ENCODE results near the gene SLC4A3.

The SLC4A3 gene

DNA sequence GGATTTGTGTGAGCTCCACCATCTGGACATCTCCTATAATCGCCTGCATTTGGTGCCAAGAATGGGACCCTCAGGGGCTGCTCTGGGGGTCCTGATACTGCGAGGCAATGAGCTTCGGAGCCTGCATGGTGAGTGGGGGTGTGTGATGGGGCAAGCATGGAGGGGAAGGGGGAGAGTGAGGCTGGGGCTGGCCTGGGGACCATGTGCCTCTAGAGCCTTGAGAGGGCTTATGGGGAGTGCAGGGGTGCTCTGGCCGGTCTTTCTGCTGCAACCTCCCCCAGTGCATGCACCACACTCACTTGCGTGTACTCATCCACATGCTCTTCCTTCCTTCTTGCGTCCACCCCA lies 21.8 kb upstream of the SLC4A3 start:
- peaks cover 4 to 67% of the 10 kb centered on the region in 2 experiments; a peak in 2 of 3 replicates for H3K36me3 ChIP-seq (ENCODE audit: control insufficient read depth in 2 of 2, insufficient read depth in 1 of 2, low read length in 2 of 2)
- POLR2A ChIA-PET = no interaction called here
- CTCF ChIA-PET = interaction anchor here (0.6 kb wide), 1 partner anchor 1968 kb away, joined by 4 read pairs; no protein-coding TSS in a partner anchor

DNA sequence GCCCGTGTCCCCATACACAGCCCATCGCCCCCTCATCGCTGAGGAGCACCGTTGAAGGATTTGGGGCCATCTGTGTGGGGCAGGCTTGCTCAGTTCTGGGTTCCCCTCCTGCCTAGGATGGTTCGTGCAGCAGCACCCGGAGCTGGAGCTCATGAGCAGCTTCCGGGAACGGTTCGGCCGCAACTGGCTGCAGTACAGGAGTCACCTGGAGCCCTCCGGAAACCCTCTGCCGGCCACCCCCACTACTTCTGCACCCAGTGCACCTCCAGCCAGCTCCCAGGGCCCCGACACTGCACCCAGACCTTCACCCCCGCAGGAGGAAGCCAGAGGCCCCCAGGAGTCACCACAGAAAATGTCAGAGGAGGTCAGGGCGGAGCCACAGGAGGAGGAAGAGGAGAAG lies 19.5 kb upstream of the SLC4A3 start:
- TF ChIP-seq ZFP37 (tag by site-specific recombination; IDR thresholded peaks at IDR 0.05) (no peak), ZNF133 (tag by site-specific recombination; IDR thresholded peaks at IDR 0.05) (no peak), ZNF544 (tag by site-specific recombination; IDR thresholded peaks at IDR 0.05) (no peak), ZBTB21 (tag by site-specific recombination; IDR thresholded peaks at IDR 0.05) (no peak)
- TF ChIP-seq, protein P1, sequence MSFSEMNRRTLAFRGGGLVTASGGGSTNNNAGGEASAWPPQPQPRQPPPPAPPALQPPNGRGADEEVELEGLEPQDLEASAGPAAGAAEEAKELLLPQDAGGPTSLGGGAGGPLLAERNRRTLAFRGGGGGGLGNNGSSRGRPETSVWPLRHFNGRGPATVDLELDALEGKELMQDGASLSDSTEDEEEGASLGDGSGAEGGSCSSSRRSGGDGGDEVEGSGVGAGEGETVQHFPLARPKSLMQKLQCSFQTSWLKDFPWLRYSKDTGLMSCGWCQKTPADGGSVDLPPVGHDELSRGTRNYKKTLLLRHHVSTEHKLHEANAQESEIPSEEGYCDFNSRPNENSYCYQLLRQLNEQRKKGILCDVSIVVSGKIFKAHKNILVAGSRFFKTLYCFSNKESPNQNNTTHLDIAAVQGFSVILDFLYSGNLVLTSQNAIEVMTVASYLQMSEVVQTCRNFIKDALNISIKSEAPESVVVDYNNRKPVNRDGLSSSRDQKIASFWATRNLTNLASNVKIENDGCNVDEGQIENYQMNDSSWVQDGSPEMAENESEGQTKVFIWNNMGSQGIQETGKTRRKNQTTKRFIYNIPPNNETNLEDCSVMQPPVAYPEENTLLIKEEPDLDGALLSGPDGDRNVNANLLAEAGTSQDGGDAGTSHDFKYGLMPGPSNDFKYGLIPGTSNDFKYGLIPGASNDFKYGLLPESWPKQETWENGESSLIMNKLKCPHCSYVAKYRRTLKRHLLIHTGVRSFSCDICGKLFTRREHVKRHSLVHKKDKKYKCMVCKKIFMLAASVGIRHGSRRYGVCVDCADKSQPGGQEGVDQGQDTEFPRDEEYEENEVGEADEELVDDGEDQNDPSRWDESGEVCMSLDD (tag by site-specific recombination; IDR thresholded peaks at IDR 0.05) = no peak
- TF ChIP-seq, protein P2, sequence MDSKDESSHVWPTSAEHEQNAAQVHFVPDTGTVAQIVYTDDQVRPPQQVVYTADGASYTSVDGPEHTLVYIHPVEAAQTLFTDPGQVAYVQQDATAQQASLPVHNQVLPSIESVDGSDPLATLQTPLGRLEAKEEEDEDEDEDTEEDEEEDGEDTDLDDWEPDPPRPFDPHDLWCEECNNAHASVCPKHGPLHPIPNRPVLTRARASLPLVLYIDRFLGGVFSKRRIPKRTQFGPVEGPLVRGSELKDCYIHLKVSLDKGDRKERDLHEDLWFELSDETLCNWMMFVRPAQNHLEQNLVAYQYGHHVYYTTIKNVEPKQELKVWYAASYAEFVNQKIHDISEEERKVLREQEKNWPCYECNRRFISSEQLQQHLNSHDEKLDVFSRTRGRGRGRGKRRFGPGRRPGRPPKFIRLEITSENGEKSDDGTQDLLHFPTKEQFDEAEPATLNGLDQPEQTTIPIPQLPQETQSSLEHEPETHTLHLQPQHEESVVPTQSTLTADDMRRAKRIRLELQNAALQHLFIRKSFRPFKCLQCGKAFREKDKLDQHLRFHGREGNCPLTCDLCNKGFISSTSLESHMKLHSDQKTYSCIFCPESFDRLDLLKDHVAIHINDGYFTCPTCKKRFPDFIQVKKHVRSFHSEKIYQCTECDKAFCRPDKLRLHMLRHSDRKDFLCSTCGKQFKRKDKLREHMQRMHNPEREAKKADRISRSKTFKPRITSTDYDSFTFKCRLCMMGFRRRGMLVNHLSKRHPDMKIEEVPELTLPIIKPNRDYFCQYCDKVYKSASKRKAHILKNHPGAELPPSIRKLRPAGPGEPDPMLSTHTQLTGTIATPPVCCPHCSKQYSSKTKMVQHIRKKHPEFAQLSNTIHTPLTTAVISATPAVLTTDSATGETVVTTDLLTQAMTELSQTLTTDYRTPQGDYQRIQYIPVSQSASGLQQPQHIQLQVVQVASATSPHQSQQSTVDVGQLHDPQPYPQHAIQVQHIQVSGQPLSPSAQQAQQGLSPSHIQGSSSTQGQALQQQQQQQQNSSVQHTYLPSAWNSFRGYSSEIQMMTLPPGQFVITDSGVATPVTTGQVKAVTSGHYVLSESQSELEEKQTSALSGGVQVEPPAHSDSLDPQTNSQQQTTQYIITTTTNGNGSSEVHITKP (tag by site-specific recombination; IDR thresholded peaks at IDR 0.05) = no peak
- Histone ChIP-seq H3K9me3 (ENCODE audit: control insufficient read depth, insufficient read depth, low read depth, low read length) (no peaks in the 10 kb centered on the region), H3K4me3 (ENCODE audit: low read depth, low read length) (no peak overlapping the region), H3K36me3 (ENCODE audit: control insufficient read depth in 2 of 2, insufficient read depth in 1 of 2, low read length in 2 of 2) (peaks cover 4 to 68% of the 10 kb centered on the region in 2 experiments; a peak in 2 of 3 replicates), H3K4me1 (ENCODE audit: control insufficient read depth, insufficient read depth, low read length) (no peaks in the 10 kb centered on the region), H3K27ac (ENCODE audit: extremely low read depth, low read depth, low read length) (no peak overlapping the region)
- ChIA-PET CTCF (interaction anchor here (0.7 to 0.8 kb wide), 2 partner anchors 76 to 99 kb away, joined by 3 read pairs; no protein-coding TSS in a partner anchor), POLR2A (interaction anchor here (1.0 kb wide), 1 partner anchor 10 kb away, joined by 3 read pairs; no protein-coding TSS in a partner anchor)

More for the DNA sequence above, 21.8 kb upstream of the SLC4A3 start:
- Histone ChIP-seq H3K27ac (ENCODE audit: extremely low read depth, low read depth, low read length) (no peak overlapping the region), H3K4me3 (ENCODE audit: low read depth, low read length) (no peak overlapping the region), H3K4me1 (ENCODE audit: control insufficient read depth, insufficient read depth, low read length) (no peaks in the 10 kb centered on the region), H3K9me3 (ENCODE audit: control insufficient read depth, insufficient read depth, low read depth, low read length) (no peaks in the 10 kb centered on the region)
- TF ChIP-seq ZNF792 (tag by site-specific recombination; IDR thresholded peaks at IDR 0.05) (no peak), ZNF248 (tag by site-specific recombination; IDR thresholded peaks at IDR 0.05) (no peak), ZNF311 (tag by site-specific recombination; IDR thresholded peaks at IDR 0.05; ENCODE audit: borderline replicate concordance) (no peak), ZNF302 (tag by site-specific recombination; IDR thresholded peaks at IDR 0.05; ENCODE audit: low read depth) (no peak)

DNA sequence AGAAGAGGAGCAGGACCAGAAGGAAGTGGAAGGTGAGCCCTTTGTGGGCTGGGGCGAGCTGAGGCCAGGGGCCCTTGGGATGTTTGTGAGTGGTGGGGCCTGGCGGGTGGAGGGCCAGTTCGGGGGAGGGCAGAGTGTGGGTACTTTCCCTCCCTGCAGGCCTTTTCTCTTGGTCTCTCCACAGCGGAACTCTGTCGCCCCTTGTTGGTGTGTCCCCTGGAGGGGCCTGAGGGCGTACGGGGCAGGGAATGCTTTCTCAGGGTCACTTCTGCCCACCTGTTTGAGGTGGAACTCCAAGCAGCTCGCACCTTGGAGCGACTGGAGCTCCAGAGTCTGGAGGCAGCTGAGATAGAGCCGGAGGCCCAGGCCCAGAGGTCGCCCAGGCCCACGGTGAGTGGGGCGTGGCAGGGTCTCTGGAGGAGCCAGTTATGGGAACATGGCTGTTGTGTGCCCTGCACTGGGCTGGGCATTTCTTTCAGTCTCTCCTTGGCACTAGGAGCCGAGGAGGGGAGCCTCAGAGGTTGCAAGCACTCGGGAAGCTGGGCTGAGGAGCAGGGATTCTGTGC lies 18.9 kb upstream of the SLC4A3 start:
- no peaks in the 10 kb centered on the region for H3K4me1 ChIP-seq (ENCODE audit: control insufficient read depth, insufficient read depth, low read length)
- POLR2A ChIA-PET = no interaction called here
- H3K27ac ChIP-seq (ENCODE audit: extremely low read depth, low read depth, low read length) = no peak overlapping the region
- peaks cover 4 to 68% of the 10 kb centered on the region in 2 experiments; a peak in 2 of 3 replicates for H3K36me3 ChIP-seq (ENCODE audit: control insufficient read depth in 2 of 2, insufficient read depth in 1 of 2, low read length in 2 of 2)
- no peaks in the 10 kb centered on the region for H3K9me3 ChIP-seq (ENCODE audit: control insufficient read depth, insufficient read depth, low read depth, low read length)
- no peak overlapping the region for H3K4me3 ChIP-seq (ENCODE audit: low read depth, low read length)
- CTCF ChIA-PET = no interaction called here
- TF ChIP-seq ZBTB8A (tag by site-specific recombination; IDR thresholded peaks at IDR 0.05) = no peak
- TF ChIP-seq, protein P3, sequence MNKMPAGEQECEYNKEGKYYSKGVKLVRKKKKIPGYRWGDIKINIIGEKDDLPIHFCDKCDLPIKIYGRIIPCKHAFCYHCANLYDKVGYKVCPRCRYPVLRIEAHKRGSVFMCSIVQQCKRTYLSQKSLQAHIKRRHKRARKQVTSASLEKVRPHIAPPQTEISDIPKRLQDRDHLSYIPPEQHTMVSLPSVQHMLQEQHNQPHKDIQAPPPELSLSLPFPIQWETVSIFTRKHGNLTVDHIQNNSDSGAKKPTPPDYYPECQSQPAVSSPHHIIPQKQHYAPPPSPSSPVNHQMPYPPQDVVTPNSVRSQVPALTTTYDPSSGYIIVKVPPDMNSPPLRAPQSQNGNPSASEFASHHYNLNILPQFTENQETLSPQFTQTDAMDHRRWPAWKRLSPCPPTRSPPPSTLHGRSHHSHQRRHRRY (tag by site-specific recombination; IDR thresholded peaks at IDR 0.05) = no peak
- no peak for TF ChIP-seq ZNF624 (tag by site-specific recombination; IDR thresholded peaks at IDR 0.05)
- TF ChIP-seq, protein P4, sequence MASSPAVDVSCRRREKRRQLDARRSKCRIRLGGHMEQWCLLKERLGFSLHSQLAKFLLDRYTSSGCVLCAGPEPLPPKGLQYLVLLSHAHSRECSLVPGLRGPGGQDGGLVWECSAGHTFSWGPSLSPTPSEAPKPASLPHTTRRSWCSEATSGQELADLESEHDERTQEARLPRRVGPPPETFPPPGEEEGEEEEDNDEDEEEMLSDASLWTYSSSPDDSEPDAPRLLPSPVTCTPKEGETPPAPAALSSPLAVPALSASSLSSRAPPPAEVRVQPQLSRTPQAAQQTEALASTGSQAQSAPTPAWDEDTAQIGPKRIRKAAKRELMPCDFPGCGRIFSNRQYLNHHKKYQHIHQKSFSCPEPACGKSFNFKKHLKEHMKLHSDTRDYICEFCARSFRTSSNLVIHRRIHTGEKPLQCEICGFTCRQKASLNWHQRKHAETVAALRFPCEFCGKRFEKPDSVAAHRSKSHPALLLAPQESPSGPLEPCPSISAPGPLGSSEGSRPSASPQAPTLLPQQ (tag by site-specific recombination; IDR thresholded peaks at IDR 0.05) = no peak
- TF ChIP-seq PRDM1 (tag by site-specific recombination; IDR thresholded peaks at IDR 0.05) = no peak
- TF ChIP-seq ZNF394 (tag by site-specific recombination; IDR thresholded peaks at IDR 0.05; ENCODE audit: borderline replicate concordance) = no peak
- no peak for TF ChIP-seq OVOL3 (tag by site-specific recombination; IDR thresholded peaks at IDR 0.05)

All from HEK293 (cell line).